ENCODE data around the gene NFKBIL1. TPM values are rescaled to one million over a fixed set of nuclear protein-coding genes. Genes with fewer than 3 reads are reported as not detected.

Gene NFKBIL1
- total and polyA plus RNA-seq, 10 of the 15 experiments (the other 5 are each of a cell fraction or from before 2014, with no cell fraction given): 0.19 to 15.1 (median 7.0) TPM

DNA sequence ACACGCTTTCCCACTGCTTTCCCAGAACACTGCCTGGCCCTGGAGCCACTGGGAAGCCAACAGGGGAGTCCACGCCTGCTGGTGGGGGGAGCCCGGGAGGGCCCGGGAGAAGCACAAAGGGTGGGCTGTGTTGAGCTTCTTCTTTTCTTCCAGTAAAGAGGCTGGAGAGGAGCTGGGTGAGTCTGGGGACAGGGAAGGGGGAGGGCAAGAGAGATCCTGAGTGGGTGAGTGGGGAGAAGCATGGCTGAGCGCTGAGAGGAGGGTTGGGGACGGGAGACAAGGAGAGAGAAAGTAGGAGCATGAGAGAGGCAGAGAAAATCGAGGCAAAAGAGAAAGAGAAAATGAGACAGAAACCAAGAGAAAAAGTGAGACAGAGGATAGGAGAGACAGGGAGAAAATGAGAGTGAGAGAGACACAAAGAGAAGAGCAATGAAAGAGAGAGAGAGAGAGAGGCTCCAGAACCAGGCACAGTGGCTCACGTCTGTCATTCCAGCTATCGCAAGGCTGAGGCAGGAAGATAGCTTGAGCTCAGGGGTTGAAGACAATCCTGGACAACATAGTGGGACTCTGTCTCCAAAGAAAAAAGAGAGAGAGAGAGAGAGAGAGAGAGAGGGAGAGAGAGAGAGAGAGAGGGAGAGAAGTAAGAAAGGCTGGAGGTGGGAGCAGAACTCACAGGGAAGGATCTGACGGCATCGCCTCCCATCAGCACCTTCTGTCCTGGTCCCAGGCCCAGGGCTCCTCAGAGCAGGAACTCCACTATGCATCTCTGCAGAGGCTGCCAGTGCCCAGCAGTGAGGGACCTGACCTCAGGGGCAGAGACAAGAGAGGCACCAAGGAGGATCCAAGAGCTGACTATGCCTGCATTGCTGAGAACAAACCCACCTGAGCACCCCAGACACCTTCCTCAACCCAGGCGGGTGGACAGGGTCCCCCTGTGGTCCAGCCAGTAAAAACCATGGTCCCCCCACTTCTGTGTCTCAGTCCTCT lies 40.7 kb downstream of the NFKBIL1 start (continued):
- TF ChIP-seq, protein P1, sequence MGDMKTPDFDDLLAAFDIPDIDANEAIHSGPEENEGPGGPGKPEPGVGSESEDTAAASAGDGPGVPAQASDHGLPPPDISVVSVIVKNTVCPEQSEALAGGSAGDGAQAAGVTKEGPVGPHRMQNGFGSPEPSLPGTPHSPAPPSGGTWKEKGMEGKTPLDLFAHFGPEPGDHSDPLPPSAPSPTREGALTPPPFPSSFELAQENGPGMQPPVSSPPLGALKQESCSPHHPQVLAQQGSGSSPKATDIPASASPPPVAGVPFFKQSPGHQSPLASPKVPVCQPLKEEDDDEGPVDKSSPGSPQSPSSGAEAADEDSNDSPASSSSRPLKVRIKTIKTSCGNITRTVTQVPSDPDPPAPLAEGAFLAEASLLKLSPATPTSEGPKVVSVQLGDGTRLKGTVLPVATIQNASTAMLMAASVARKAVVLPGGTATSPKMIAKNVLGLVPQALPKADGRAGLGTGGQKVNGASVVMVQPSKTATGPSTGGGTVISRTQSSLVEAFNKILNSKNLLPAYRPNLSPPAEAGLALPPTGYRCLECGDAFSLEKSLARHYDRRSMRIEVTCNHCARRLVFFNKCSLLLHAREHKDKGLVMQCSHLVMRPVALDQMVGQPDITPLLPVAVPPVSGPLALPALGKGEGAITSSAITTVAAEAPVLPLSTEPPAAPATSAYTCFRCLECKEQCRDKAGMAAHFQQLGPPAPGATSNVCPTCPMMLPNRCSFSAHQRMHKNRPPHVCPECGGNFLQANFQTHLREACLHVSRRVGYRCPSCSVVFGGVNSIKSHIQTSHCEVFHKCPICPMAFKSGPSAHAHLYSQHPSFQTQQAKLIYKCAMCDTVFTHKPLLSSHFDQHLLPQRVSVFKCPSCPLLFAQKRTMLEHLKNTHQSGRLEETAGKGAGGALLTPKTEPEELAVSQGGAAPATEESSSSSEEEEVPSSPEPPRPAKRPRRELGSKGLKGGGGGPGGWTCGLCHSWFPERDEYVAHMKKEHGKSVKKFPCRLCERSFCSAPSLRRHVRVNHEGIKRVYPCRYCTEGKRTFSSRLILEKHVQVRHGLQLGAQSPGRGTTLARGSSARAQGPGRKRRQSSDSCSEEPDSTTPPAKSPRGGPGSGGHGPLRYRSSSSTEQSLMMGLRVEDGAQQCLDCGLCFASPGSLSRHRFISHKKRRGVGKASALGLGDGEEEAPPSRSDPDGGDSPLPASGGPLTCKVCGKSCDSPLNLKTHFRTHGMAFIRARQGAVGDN (IDR thresholded peaks at IDR 0.05): no peak
- TF ChIP-seq, protein P2, sequence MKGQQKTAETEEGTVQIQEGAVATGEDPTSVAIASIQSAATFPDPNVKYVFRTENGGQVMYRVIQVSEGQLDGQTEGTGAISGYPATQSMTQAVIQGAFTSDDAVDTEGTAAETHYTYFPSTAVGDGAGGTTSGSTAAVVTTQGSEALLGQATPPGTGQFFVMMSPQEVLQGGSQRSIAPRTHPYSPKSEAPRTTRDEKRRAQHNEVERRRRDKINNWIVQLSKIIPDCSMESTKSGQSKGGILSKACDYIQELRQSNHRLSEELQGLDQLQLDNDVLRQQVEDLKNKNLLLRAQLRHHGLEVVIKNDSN (IDR thresholded peaks at IDR 0.05; ENCODE audit: borderline replicate concordance, extremely low read length, insufficient read depth, low read depth, low read length): no peak
- TF ChIP-seq JUND (IDR thresholded peaks at IDR 0.05; ENCODE audit: low read depth, low read length): no peak
- TF ChIP-seq, protein P3, sequence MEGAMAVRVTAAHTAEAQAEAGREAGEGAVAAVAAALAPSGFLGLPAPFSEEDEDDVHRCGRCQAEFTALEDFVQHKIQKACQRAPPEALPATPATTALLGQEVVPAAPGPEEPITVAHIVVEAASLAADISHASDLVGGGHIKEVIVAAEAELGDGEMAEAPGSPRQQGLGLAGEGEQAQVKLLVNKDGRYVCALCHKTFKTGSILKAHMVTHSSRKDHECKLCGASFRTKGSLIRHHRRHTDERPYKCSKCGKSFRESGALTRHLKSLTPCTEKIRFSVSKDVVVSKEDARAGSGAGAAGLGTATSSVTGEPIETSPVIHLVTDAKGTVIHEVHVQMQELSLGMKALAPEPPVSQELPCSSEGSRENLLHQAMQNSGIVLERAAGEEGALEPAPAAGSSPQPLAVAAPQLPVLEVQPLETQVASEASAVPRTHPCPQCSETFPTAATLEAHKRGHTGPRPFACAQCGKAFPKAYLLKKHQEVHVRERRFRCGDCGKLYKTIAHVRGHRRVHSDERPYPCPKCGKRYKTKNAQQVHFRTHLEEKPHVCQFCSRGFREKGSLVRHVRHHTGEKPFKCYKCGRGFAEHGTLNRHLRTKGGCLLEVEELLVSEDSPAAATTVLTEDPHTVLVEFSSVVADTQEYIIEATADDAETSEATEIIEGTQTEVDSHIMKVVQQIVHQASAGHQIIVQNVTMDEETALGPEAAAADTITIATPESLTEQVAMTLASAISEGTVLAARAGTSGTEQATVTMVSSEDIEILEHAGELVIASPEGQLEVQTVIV (IDR thresholded peaks at IDR 0.05; ENCODE audit: borderline replicate concordance, partially characterized antibody): no peak
- no peak for TF ChIP-seq FOXK2 (IDR thresholded peaks at IDR 0.05)
- TF ChIP-seq, protein P4, sequence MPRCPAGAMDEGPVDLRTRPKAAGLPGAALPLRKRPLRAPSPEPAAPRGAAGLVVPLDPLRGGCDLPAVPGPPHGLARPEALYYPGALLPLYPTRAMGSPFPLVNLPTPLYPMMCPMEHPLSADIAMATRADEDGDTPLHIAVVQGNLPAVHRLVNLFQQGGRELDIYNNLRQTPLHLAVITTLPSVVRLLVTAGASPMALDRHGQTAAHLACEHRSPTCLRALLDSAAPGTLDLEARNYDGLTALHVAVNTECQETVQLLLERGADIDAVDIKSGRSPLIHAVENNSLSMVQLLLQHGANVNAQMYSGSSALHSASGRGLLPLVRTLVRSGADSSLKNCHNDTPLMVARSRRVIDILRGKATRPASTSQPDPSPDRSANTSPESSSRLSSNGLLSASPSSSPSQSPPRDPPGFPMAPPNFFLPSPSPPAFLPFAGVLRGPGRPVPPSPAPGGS (IDR thresholded peaks at IDR 0.05; ENCODE audit: borderline replicate concordance, insufficient read depth, low read depth, low read length, poor library complexity, severe bottlenecking): no peak
- TF ChIP-seq SRF (IDR thresholded peaks at IDR 0.05; ENCODE audit: low read depth in 2 of 2, low read length in 2 of 2): no peak
- TF ChIP-seq MTA2 (IDR thresholded peaks at IDR 0.05; ENCODE audit: low read depth): peak; percentile 42
- no peak for TF ChIP-seq CEBPB (IDR thresholded peaks at IDR 0.05; ENCODE audit: borderline replicate concordance in 1 of 2, low read depth in 2 of 2, low read length in 2 of 2)
- peak; percentile 90 for TF ChIP-seq HDGF (IDR thresholded peaks at IDR 0.05)
- TF ChIP-seq CBX5 (IDR thresholded peaks at IDR 0.05; ENCODE audit: low read depth): no peak
- TF ChIP-seq ASH2L (IDR thresholded peaks at IDR 0.05; ENCODE audit: borderline replicate concordance, low read depth): no peak
- TF ChIP-seq IKZF1 (conservative IDR thresholded peaks at IDR 0.05): 0 out of 2 replicates have a peak, but pooled peaks have one; percentile 31
- TF ChIP-seq, protein P5, sequence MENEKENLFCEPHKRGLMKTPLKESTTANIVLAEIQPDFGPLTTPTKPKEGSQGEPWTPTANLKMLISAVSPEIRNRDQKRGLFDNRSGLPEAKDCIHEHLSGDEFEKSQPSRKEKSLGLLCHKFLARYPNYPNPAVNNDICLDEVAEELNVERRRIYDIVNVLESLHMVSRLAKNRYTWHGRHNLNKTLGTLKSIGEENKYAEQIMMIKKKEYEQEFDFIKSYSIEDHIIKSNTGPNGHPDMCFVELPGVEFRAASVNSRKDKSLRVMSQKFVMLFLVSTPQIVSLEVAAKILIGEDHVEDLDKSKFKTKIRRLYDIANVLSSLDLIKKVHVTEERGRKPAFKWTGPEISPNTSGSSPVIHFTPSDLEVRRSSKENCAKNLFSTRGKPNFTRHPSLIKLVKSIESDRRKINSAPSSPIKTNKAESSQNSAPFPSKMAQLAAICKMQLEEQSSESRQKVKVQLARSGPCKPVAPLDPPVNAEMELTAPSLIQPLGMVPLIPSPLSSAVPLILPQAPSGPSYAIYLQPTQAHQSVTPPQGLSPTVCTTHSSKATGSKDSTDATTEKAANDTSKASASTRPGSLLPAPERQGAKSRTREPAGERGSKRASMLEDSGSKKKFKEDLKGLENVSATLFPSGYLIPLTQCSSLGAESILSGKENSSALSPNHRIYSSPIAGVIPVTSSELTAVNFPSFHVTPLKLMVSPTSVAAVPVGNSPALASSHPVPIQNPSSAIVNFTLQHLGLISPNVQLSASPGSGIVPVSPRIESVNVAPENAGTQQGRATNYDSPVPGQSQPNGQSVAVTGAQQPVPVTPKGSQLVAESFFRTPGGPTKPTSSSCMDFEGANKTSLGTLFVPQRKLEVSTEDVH (IDR thresholded peaks at IDR 0.05; ENCODE audit: low read depth, partially characterized antibody): no peak
